GM19463 (cell line): ENCODE measurements around the gene ITGA1.
"Not testable (repeated sequence)": the region's sequence is repeated elsewhere in the genome, so short reads cannot be mapped to it uniquely, and the experiment has no call there.

Source experiments
- ATAC-seq: cut with Tn5 transposase; IDR thresholded peaks from one replicate; pipeline ENCODE4 v1.9.1; 2021; ENCODE audit warnings: mild to moderate bottlenecking, moderate library complexity; ENCODE audit not compliant: unreplicated experiment

Gene ITGA1

GRCh38 chr5:52787600-52788504 is at the start of gene ITGA1, which contains the start of gene PELO:
TSS of gene ITGA1 (plus strand) at chr5:52787916. CDS start at chr5:52788354, 438 bp downstream.
TSS of gene PELO (plus strand) at chr5:52787916. CDS start at chr5:52800395, 12,479 bp downstream.
- ATAC-seq, result peak; percentile 85

GRCh38 chr5:52738095-52738506 is 49.6 kb upstream of the ITGA1 start:
- ATAC-seq, result peak; percentile 87

GRCh38 chr5:52740007-52740406 is 47.7 kb upstream of the ITGA1 start:
- no peak for ATAC-seq

- ATAC-seq, result no peak
These were observed 44.7 kb upstream of the ITGA1 start for GRCh38 chr5:52743012-52743411.

GRCh38 chr5:52743529-52743928 is 44.2 kb upstream of the ITGA1 start:
- ATAC-seq, result no peak

GRCh38 chr5:52743970-52744369 is 43.7 kb upstream of the ITGA1 start:
- ATAC-seq, result peak; percentile 81

GRCh38 chr5:52744867-52745458 is 42.8 kb upstream of the ITGA1 start:
- not testable (repeated sequence) for ATAC-seq

- ATAC-seq, result no peak
These were observed 41.2 kb upstream of the ITGA1 start for GRCh38 chr5:52746539-52746938.

- peak; percentile 41 for ATAC-seq
These were observed 39.1 kb upstream of the ITGA1 start for GRCh38 chr5:52748590-52748989.

GRCh38 chr5:52749666-52750065 is 38.0 kb upstream of the ITGA1 start:
- no peak for ATAC-seq

- ATAC-seq, result no peak
These were observed 36.6 kb upstream of the ITGA1 start for GRCh38 chr5:52751137-52751536.

GRCh38 chr5:52754051-52754450 is 33.7 kb upstream of the ITGA1 start:
- no peak for ATAC-seq

- ATAC-seq, result no peak
These were observed 30.2 kb upstream of the ITGA1 start for GRCh38 chr5:52757527-52757926.

- no peak for ATAC-seq
These were observed 29.7 kb upstream of the ITGA1 start for GRCh38 chr5:52758014-52758413.

- ATAC-seq, result no peak
These were observed 28.4 kb upstream of the ITGA1 start for GRCh38 chr5:52759331-52759730.

GRCh38 chr5:52760695-52761366 is 26.9 kb upstream of the ITGA1 start:
- peak; percentile 52 for ATAC-seq

GRCh38 chr5:52767217-52767743 is 20.4 kb upstream of the ITGA1 start:
- no peak for ATAC-seq

- ATAC-seq, result peak; percentile 30
These were observed 19.8 kb upstream of the ITGA1 start for GRCh38 chr5:52767766-52768480.

GRCh38 chr5:52769061-52769460 is 18.7 kb upstream of the ITGA1 start:
- ATAC-seq, result no peak

- no peak for ATAC-seq
These were observed 17.3 kb upstream of the ITGA1 start for GRCh38 chr5:52770287-52770939.
